Transverse colon (tissue), 3 donors: ENCODE results near the gene NT5DC2.

ENCODE experiments used
- CTCF ChIP-seq, 5 experiments: fragments of 200-600 bp in 3 of 5; fragments of 450-650 bp in 2 of 5; sonication (generic) in 3 of 5; IDR thresholded peaks; 1 replicate in 2 of 5; 2 replicates in 3 of 5; pipeline ENCODE4 v1.5.1; 2016 to 2017; ENCODE audit warnings: antibody characterized with exemption in 5 of 5, inconsistent platforms in 3 of 5, mild to moderate bottlenecking in 2 of 5, moderate library complexity in 1 of 5
- POLR2A ChIP-seq: fragments of 450-650 bp; IDR thresholded peaks from one replicate; pipeline ENCODE4 v1.6.1; 2016; ENCODE audit warnings: antibody characterized with exemption, mild to moderate bottlenecking, moderate library complexity

DNA sequence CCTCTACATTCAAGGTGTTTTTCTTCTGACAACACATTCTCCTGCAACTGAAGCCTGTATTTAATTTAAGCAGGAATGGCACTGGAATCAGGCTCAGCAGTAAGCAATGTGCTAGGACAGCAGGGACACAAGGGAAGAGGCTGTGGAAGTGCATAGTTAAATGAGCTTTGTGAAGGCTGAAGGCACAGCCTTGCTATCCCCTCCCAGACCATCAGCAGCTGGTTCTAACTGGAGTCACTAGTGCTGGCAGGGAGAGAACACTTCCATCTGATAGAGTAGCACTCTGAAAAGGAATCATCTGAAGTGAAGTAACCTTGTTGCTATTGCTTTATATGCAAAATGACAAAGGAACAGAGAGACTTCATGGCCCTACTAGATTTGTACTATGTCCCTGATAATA, 17.5 kb upstream of the NT5DC2 start:
- TF ChIP-seq POLR2A (no peak), CTCF (IDR thresholded peaks at IDR 0.05) (no peak)
